ENCODE results near the gene PRKAB2. TPM values are rescaled to one million over a fixed set of nuclear protein-coding genes. Genes with fewer than 3 reads are reported as not detected.

PRKAB2 gene
- total and polyA plus RNA-seq, 10 donors = 4.6 to 19.1 (median 9.8) TPM

GRCh38 chr1:147171399-147172167 lies 687 bp downstream of the PRKAB2 start:
- H3K36me3 ChIP-seq = peaks cover 0 to 19% (median 3%) of the 10 kb centered on the region in 6 donors
- peak overlapping the region; percentile 88 to 96 (median 94) for H3K27ac ChIP-seq
- peaks cover 0 to 53% (median 35%) of the 10 kb centered on the region in 6 donors for H3K4me1 ChIP-seq
- H3K27me3 ChIP-seq (replicated peaks in 1 of 7) = no peaks in the 10 kb centered on the region
- no peak for TF ChIP-seq POLR2A (IDR thresholded peaks at IDR 0.05)
- no peak for TF ChIP-seq POLR2AphosphoS5 (IDR thresholded peaks at IDR 0.05)
- TF ChIP-seq CTCF (IDR thresholded peaks at IDR 0.05 in 8 of 11, conservative IDR thresholded peaks at IDR 0.05 in 3 of 11) = no peak
- WGBS, 5 donors = 0 to 1% (median 0%) methylated on average over 14 to 32 of the region's 32 CpGs
- intact Hi-C loops (cut with DNase I; ENCODE audit: low total_unique reads) = loop anchor here (5.0 kb wide), 1 partner anchor 71 kb away; the partner anchor contains the start of gene CHD1L
- peak overlapping the region; percentile 75 to 97 (median 94) for H3K4me3 ChIP-seq
- no peaks in the 10 kb centered on the region for H3K9me3 ChIP-seq
- DNase-seq = no peak

- Histone ChIP-seq H3K4me3 (peak overlapping the region in 2 of 8 donors; percentile 92 to 97), H3K9me3 (no peaks in the 10 kb centered on the region), H3K27ac (no peak overlapping the region), H3K36me3 (peaks cover 0 to 29% (median 10%) of the 10 kb centered on the region in 6 donors), H3K27me3 (replicated peaks in 1 of 7) (no peaks in the 10 kb centered on the region), H3K4me1 (peaks cover 0 to 53% (median 35%) of the 10 kb centered on the region in 6 donors)
- 82 to 86% (median 84%) methylated on average over 6 of the region's 6 CpGs for whole genome bisulfite sequencing, 5 donors
- DNase-seq = no peak
- TF ChIP-seq CTCF (IDR thresholded peaks at IDR 0.05 in 8 of 11, conservative IDR thresholded peaks at IDR 0.05 in 3 of 11) (no peak), POLR2A (IDR thresholded peaks at IDR 0.05) (no peak), POLR2AphosphoS5 (IDR thresholded peaks at IDR 0.05) (no peak)
- intact Hi-C loops (cut with DNase I; ENCODE audit: low total_unique reads) = loop anchor here (5.0 kb wide), 1 partner anchor 72 kb away; the partner anchor contains the start of gene CHD1L
Measured at GRCh38 chr1:147169840-147170674, 2.2 kb downstream of the PRKAB2 start.

DNA sequence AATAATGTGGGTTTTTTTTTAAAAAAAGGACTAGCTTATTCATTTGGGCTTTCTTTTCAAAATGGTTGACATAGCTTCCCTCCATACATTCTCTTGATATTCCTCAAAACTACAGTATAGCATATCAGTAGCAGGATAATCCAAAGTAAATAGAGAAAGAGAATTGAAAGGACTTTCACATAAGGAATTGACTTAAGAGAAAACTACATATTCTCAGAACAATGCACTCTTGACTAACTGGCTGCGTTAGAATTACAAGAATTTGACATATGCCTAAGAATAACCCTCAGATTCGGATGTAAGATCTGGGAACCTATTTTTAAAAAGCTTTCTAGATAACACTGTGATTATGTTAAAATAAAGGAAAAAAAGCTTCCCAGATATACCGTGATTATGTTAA lies 3.1 kb downstream of the PRKAB2 start:
- Histone ChIP-seq H3K27me3 (replicated peaks in 1 of 7) (no peaks in the 10 kb centered on the region), H3K36me3 (peaks cover 0 to 36% (median 11%) of the 10 kb centered on the region in 6 donors), H3K4me3 (no peak overlapping the region), H3K9me3 (no peaks in the 10 kb centered on the region), H3K4me1 (peaks cover 0 to 47% (median 31%) of the 10 kb centered on the region in 6 donors), H3K27ac (no peak overlapping the region)
- intact Hi-C loops (cut with DNase I; ENCODE audit: low total_unique reads) = no loop called here
- no peak for TF ChIP-seq POLR2AphosphoS5 (IDR thresholded peaks at IDR 0.05)
- no peak for TF ChIP-seq CTCF (IDR thresholded peaks at IDR 0.05 in 8 of 11, conservative IDR thresholded peaks at IDR 0.05 in 3 of 11)
- TF ChIP-seq POLR2A (IDR thresholded peaks at IDR 0.05) = no peak
- DNase-seq = no peak
- WGBS, 5 donors = 76 to 97% (median 92%) methylated on average over 3 of the region's 3 CpGs

Data from spleen (tissue), 11 donors.